ENCODE results near the gene SIRT5. TPM values are rescaled to one million over a fixed set of nuclear protein-coding genes. Genes with fewer than 3 reads are reported as not detected.

The SIRT5 gene
- total RNA-seq (10 to 100 TPM in 1 of 5 donors, 1 to 10 TPM in 4; 1.8 to 10.3 (median 5.1) TPM), polyA plus RNA-seq (1 to 10 TPM; 4.1 to 6.9 (median 4.3) TPM)
- long read RNA-seq, donor 1: 0 reads
- long read RNA-seq, donor 2, partial matches to known transcripts: 0 of 2 reads
- long read RNA-seq, donor 2, other reads (novel, unspliced or antisense): 0 of 2 reads
- long read RNA-seq, donor 3: 0 reads
- long read RNA-seq, donor 4: 0 reads
- long read RNA-seq, donor 5: 0 reads
- long read RNA-seq, donor 6, partial matches to known transcripts: 0 of 5 reads
- long read RNA-seq, donor 6, other reads (novel, unspliced or antisense): 5 of 5 reads
- long read RNA-seq, donor 7: 0 reads
- long read RNA-seq, donor 8, partial matches to known transcripts: 0 of 6 reads
- long read RNA-seq, donor 8, other reads (novel, unspliced or antisense): 5 of 6 reads
- long read RNA-seq, donor 9: 0 reads
- long read RNA-seq, donor 10: 0 reads

GRCh38 chr6:13574571-13575376 lies at the start of gene SIRT5:
Gene SIRT5 (plus strand): TSS chr6:13574601. CDS start chr6:13584111, 9,510 bp downstream.
- WGBS, 5 donors: 0 to 1% (median 1%) methylated on average over 41 to 52 of the region's 52 CpGs
- peak; percentile 83 to 93 for DNase-seq
- peak within 1 kb of the TSS; percentile 95 to 100 (median 98) for H3K27ac ChIP-seq
- intact Hi-C loops (cut with DNase I; ENCODE audit: low total_unique reads): no loop called here
- H3K4me3 ChIP-seq: peak within 1 kb of the TSS; percentile 69 to 89 (median 80)
- peaks cover 0 to 2% (median under 1%) of the 10 kb centered on the region in 4 donors for H3K36me3 ChIP-seq
- peaks cover 8 to 28% (median 19%) of the 10 kb centered on the region in 4 donors for H3K4me1 ChIP-seq
- no peaks in the 10 kb centered on the region for H3K9me3 ChIP-seq
- TF ChIP-seq POLR2A (IDR thresholded peaks at IDR 0.05) (peak in 2 of 4 donors; percentile 30 to 77), POLR2AphosphoS5 (IDR thresholded peaks at IDR 0.05) (peak in 2 of 3 donors; percentile 70 to 78), EP300 (IDR thresholded peaks at IDR 0.05) (no peak), CTCF (IDR thresholded peaks at IDR 0.05) (peak in 2 of 7 experiments; percentile 41 to 61)
- H3K27me3 ChIP-seq: no peaks in the 10 kb centered on the region

GRCh38 chr6:13524801-13525508 lies 49.4 kb upstream of the SIRT5 start:
- Histone ChIP-seq H3K27me3 (no peaks in the 10 kb centered on the region), H3K4me3 (no peak overlapping the region), H3K27ac (no peak overlapping the region), H3K9me3 (no peaks in the 10 kb centered on the region), H3K4me1 (peaks cover 0 to 10% (median 0%) of the 10 kb centered on the region in 4 donors), H3K36me3 (no peaks in the 10 kb centered on the region)
- DNase-seq: no peak
- TF ChIP-seq CTCF (IDR thresholded peaks at IDR 0.05) (no peak), EP300 (IDR thresholded peaks at IDR 0.05) (no peak), POLR2A (IDR thresholded peaks at IDR 0.05) (no peak), POLR2AphosphoS5 (IDR thresholded peaks at IDR 0.05) (no peak)
- 83 to 93% (median 92%) methylated on average over 9 to 12 of the region's 12 CpGs for WGBS, 5 donors
- intact Hi-C loops (cut with DNase I; ENCODE audit: low total_unique reads): no loop called here

GRCh38 chr6:13526357-13526726 lies 48.1 kb upstream of the SIRT5 start:
- no peaks in the 10 kb centered on the region for H3K27me3 ChIP-seq
- peak overlapping the region in 2 of 5 donors; percentile 59 for H3K27ac ChIP-seq
- WGBS, 5 donors: 74 to 95% (median 87%) methylated on average over 1 of the region's 1 CpG
- H3K4me1 ChIP-seq: peaks cover 0 to 10% (median 0%) of the 10 kb centered on the region in 4 donors
- intact Hi-C loops (cut with DNase I; ENCODE audit: low total_unique reads): no loop called here
- no peak for DNase-seq
- TF ChIP-seq CTCF (IDR thresholded peaks at IDR 0.05) (no peak), POLR2AphosphoS5 (IDR thresholded peaks at IDR 0.05) (no peak), EP300 (IDR thresholded peaks at IDR 0.05) (no peak), POLR2A (IDR thresholded peaks at IDR 0.05) (no peak)
- no peak overlapping the region for H3K4me3 ChIP-seq
- no peaks in the 10 kb centered on the region for H3K9me3 ChIP-seq
- no peaks in the 10 kb centered on the region for H3K36me3 ChIP-seq

All from stomach (tissue), 19 donors.